SU-DHL-6 (cell line): Measurements from ENCODE around the gene CRK.
A peak's percentile ranks its signal among the peaks of the same experiment; 100 is the strongest.
"Not testable (repeated sequence)": the region's sequence is repeated elsewhere in the genome, so short reads cannot be mapped to it uniquely, and the experiment has no call there.

Experiments used
- H2AFZ ChIP-seq: fragments of 200-600 bp; sonication (generic); 2 replicates; pipeline ENCODE4 v1.6.1; 2014; ENCODE audit warnings: low read depth, mild to moderate bottlenecking, moderate library complexity, mixed read lengths, antibody characterized with exemption, low read length; ENCODE audit not compliant: severe bottlenecking
- H3F3A ChIP-seq: fragments of 200-600 bp; shearing (Covaris generic); 2 replicates; pipeline ENCODE4 v1.6.0; 2016; ENCODE audit warnings: antibody characterized with exemption, mild to moderate bottlenecking; ENCODE audit not compliant: insufficient read depth
- H3K27ac ChIP-seq: fragments of 200-600 bp; sonication (generic); 2 replicates; pipeline ENCODE4 v1.5.1; 2016; ENCODE audit warnings: low read depth, mild to moderate bottlenecking, low read length, moderate library complexity, mixed read lengths
- H3K27me3 ChIP-seq: fragments of 200-600 bp; sonication (generic), shearing (Covaris generic); 2 replicates; pipeline ENCODE4 v1.6.0; 2014; ENCODE audit warnings: mild to moderate bottlenecking, low read length
- H3K36me3 ChIP-seq: fragments of 200-600 bp; sonication (generic); 2 replicates; pipeline ENCODE4 v1.6.1; 2014; ENCODE audit warnings: mild to moderate bottlenecking, low read length, mixed read lengths
- H3K4me2 ChIP-seq: fragments of 300-600, 200-600 bp; shearing (Covaris generic), sonication (generic); 2 replicates; pipeline ENCODE4 v1.6.0; 2014; ENCODE audit warnings: low read length, low read depth, mild to moderate bottlenecking; ENCODE audit not compliant: poor library complexity, severe bottlenecking
- H3K4me3 ChIP-seq: fragments of 200-600 bp; sonication (generic); 2 replicates; pipeline ENCODE4 v1.5.1; 2014; ENCODE audit warnings: antibody characterized with exemption, low read length, mild to moderate bottlenecking, mixed read lengths; ENCODE audit not compliant: insufficient read depth, poor library complexity, severe bottlenecking
- H3K79me2 ChIP-seq: fragments of 200-600 bp; sonication (generic); 2 replicates; pipeline ENCODE4 v1.6.1; 2014; ENCODE audit warnings: mild to moderate bottlenecking, low read length, moderate library complexity; ENCODE audit not compliant: insufficient read depth
- H3K9ac ChIP-seq: fragments of 200-600 bp; sonication (generic); 2 replicates; pipeline ENCODE4 v1.7.0; 2014; ENCODE audit warnings: mild to moderate bottlenecking, low read length
- H3K9me2 ChIP-seq: fragments of 200-600 bp; sonication (generic); replicated peaks from 2 replicates; pipeline ENCODE4 v1.6.1; 2014; ENCODE audit warnings: low read length; ENCODE audit not compliant: insufficient read depth
- H3K9me3 ChIP-seq: fragments of 200-600 bp; sonication (generic); 2 replicates; pipeline ENCODE4 v1.6.1; 2014; ENCODE audit warnings: low read length, mixed read lengths; ENCODE audit not compliant: insufficient read depth
- H4K20me1 ChIP-seq: fragments of 200-600 bp; sonication (generic); 2 replicates; pipeline ENCODE4 v1.6.1; 2014; ENCODE audit warnings: low read depth, mild to moderate bottlenecking, antibody characterized with exemption, low read length, moderate library complexity, mixed read lengths
- EZH2phosphoT487 ChIP-seq: fragments of 200-600 bp; sonication (generic), shearing (Covaris generic); conservative IDR thresholded peaks from 2 replicates; pipeline ENCODE4 v1.6.1; 2018; ENCODE audit warnings: mild to moderate bottlenecking, antibody characterized with exemption, low read length, moderate library complexity, mixed read lengths
- TF ChIP-seq, protein P1 (sequence below): fragments of 200-600 bp; sonication (generic); IDR thresholded peaks from one replicate; pipeline ENCODE4 v1.5.1; 2017; ENCODE audit warnings: antibody characterized with exemption, mild to moderate bottlenecking, low read length, moderate library complexity; ENCODE audit not compliant: insufficient read depth, poor library complexity, severe bottlenecking

CRK gene

DNA sequence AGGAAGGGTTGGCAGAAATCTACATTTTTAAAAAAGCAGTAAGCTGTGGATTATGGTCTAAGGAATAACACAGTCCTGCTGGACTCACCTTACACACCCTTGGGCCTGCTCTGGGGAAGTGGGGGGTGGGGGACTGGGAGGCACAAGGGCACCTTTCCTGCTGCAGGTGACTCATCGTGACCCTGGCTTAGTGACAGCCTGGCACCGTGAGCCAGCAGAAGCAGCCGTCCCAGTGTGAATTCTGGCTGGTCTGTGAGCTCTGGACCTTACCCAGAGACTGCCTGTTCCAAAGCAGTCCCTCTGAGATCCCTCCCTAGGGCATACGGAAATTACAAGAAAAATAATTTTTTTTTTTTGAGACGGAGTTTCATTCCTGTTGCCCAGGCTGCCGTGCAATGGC, 4.2 kb upstream of the CRK start:
- H4K20me1 ChIP-seq = no peaks in the 10 kb centered on the region
- no peak overlapping the region for H3K4me2 ChIP-seq
- H2AFZ ChIP-seq = no peak overlapping the region
- H3K9me3 ChIP-seq = no peaks in the 10 kb centered on the region
- H3K36me3 ChIP-seq = no peaks in the 10 kb centered on the region
- TF ChIP-seq, protein P1, sequence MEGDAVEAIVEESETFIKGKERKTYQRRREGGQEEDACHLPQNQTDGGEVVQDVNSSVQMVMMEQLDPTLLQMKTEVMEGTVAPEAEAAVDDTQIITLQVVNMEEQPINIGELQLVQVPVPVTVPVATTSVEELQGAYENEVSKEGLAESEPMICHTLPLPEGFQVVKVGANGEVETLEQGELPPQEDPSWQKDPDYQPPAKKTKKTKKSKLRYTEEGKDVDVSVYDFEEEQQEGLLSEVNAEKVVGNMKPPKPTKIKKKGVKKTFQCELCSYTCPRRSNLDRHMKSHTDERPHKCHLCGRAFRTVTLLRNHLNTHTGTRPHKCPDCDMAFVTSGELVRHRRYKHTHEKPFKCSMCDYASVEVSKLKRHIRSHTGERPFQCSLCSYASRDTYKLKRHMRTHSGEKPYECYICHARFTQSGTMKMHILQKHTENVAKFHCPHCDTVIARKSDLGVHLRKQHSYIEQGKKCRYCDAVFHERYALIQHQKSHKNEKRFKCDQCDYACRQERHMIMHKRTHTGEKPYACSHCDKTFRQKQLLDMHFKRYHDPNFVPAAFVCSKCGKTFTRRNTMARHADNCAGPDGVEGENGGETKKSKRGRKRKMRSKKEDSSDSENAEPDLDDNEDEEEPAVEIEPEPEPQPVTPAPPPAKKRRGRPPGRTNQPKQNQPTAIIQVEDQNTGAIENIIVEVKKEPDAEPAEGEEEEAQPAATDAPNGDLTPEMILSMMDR = no peak
- no peak for TF ChIP-seq EZH2phosphoT487
- H3K9ac ChIP-seq = no peak overlapping the region
- H3K9me2 ChIP-seq = no peaks in the 10 kb centered on the region
- no peaks in the 10 kb centered on the region for H3K27me3 ChIP-seq
- H3K27ac ChIP-seq = no peak overlapping the region
- peaks cover 7% of the 10 kb centered on the region for H3K79me2 ChIP-seq
- no peaks in the 10 kb centered on the region for H3F3A ChIP-seq
- no peak overlapping the region for H3K4me3 ChIP-seq

DNA sequence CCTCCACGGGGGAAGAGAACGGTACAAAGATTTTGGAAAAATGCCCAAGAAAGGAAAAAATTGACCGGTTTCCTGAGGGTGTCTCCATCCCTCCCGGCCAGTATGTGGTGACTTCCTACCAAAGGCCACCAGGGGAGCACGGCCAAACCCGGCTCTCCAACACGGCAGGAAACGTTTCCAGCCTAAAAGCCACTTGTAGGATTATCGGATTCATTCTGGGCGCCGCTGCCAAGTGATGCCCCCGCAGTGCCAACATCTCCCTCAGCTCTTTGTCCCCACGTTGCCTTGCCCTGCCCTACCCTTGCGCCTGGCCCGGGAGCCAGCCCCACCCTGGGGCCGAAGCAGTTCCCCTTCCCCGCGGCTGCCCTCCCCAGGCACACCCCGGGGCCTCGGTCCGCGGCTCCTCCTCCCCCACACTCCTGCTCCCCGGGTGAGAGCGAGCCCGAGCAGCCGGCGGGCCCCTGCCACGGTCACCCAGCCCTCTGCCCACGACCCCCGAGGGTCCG, 688 bp downstream of the CRK start:
- Histone ChIP-seq H3K9ac (peak overlapping the region; percentile 97), H3K27me3 (no peaks in the 10 kb centered on the region), H4K20me1 (0 out of 2 replicates have a peak, but pooled peaks cover 3% of the 10 kb centered on the region), H3F3A (no peaks in the 10 kb centered on the region), H3K36me3 (no peaks in the 10 kb centered on the region), H3K79me2 (peaks cover 56% of the 10 kb centered on the region), H2AFZ (peak overlapping the region; percentile 84), H3K9me2 (no peaks in the 10 kb centered on the region), H3K4me3 (peak overlapping the region; percentile 91), H3K9me3 (no peaks in the 10 kb centered on the region), H3K4me2 (peak overlapping the region; percentile 84), H3K27ac (peak overlapping the region; percentile 62)
- no peak for TF ChIP-seq EZH2phosphoT487
- TF ChIP-seq, protein P1 = peak; percentile 39

DNA sequence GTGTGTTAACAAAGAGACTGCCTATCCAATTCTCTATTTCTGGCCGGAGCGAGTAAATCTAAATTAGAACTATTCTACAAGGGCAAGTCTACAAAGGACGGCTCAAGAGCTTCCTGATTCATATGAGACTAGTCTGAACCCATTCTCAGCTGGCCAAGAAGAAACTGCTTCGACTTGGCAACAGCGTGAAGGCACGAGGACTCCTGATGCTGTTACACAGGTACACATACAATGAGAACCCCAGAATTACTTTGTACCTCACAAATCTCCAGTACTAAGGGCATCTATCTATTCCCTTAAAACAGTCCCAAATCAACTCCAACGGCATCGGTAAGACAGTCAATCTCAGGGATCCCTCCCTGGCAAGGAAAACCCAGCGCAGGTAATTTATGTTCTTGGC, 1.5 kb downstream of the CRK start:
- Histone ChIP-seq H3K27ac (no peak overlapping the region), H3K4me3 (peak overlapping the region; percentile 91)

DNA sequence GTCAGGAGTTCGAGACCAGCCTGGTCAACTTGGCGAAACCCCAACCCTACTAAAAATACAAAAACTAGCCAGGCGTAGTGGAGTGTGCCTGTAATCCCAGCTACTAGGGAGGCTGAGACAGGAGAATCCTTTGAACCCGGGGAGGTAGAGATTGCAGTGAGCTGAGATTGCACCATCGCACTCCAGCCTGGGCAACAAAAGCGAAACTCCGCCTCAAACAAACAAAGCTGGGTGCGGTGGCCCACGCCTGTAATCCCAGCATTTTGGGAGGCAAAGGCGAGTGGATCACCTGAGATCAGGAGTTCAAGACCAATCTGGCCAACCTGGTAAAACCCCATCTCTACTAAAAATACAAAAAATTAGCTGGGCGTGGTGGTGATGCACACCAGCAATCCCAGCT, 2.3 kb downstream of the CRK start:
- H3K36me3 ChIP-seq, H3K9me3 ChIP-seq, H3K4me3 ChIP-seq, H3K27me3 ChIP-seq, H3K4me2 ChIP-seq, H4K20me1 ChIP-seq, H3K27ac ChIP-seq, H3K9me2 ChIP-seq, H3F3A ChIP-seq, H3K9ac ChIP-seq, H2AFZ ChIP-seq: not testable (repeated sequence)
- H3K79me2 ChIP-seq = peaks cover 72% of the 10 kb centered on the region

More for the DNA sequence above, 1.5 kb downstream of the CRK start:
- Histone ChIP-seq H2AFZ (no peak overlapping the region), H3K9me3 (no peaks in the 10 kb centered on the region), H3K79me2 (peaks cover 64% of the 10 kb centered on the region), H4K20me1 (0 out of 2 replicates have a peak, but pooled peaks cover 3% of the 10 kb centered on the region), H3K36me3 (no peaks in the 10 kb centered on the region), H3K9me2 (no peaks in the 10 kb centered on the region), H3K4me2 (peak overlapping the region; percentile 84), H3F3A (no peaks in the 10 kb centered on the region), H3K27me3 (no peaks in the 10 kb centered on the region), H3K9ac (peak overlapping the region; percentile 97)
- TF ChIP-seq EZH2phosphoT487 = no peak
- TF ChIP-seq, protein P1 = no peak
